ENCODE measurements around the gene SHANK2.

- TF ChIP-seq POLR2A (IDR thresholded peaks at IDR 0.05) = no peak
- TF ChIP-seq CTCF (IDR thresholded peaks at IDR 0.05) = no peak
These were observed 12.2 kb downstream of the SHANK2 start for GRCh38 chr11:71240061-71240690.
